Keratinocyte (primary cell): ENCODE measurements around the gene PCMTD2.

ENCODE experiments used
- CTCF ChIP-seq, 3 experiments: IDR thresholded peaks in 1 of 3; conservative IDR thresholded peaks in 1 of 3; optimal IDR thresholded peaks in 1 of 3; 2 replicates in 2 of 3; 3 replicates in 1 of 3; pipeline versions ENCODE3 to v1.5.1; 2011; ENCODE audit warnings: low read length in 3 of 3, mild to moderate bottlenecking in 3 of 3, moderate library complexity in 2 of 3, control low read depth in 1 of 3, inconsistent platforms in 1 of 3; ENCODE audit not compliant: insufficient read depth in 2 of 3; ENCODE audit errors: extremely low read depth in 1 of 3
- EZH2 ChIP-seq: IDR thresholded peaks from one replicate; pipeline ENCODE4 v1.6.1; 2012; ENCODE audit warnings: inconsistent platforms, mild to moderate bottlenecking, low read length, moderate library complexity

DNA sequence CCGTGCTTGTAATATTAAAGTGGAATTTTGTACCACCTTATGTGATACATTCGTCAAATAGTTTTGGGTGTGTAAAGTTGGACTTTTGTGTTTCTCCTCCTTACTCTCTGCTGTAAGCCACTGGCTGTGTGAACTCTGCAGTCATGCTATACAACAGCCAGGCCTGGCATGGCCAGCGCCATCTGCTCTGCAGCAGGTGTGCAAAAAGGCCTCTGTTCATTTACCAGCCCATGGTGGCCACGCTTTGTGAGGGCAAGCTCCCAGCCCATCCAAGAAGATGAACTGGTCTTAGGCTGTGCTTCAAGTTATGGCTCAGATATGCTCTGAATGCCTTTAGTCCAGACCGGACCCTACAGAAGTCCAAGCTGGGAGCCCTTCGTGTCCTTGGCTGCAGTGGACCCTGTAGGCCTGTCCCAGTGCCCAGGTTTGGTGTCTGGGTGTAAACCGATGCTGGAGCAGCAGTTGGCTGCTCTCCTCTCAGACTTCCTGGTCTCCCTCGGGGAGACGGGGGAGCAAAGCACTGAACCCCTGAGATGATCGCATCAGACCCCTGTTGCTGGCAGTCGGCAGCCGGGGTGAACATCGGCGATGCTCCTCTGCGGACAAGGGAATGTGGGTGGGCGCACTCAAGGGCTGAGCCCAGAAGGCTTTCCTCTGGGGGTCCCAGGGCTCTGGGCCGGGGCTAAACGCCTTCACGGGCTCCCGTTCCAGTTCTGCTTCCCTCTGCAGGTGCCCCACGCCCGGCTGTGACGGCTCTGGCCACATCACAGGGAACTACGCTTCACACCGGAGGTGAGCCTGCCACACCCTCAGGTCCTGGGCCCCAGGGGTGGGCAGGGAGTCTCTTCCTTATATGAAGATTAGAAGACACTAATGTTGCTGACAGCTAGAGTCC lies 28.6 kb upstream of the PCMTD2 start:
- TF ChIP-seq CTCF (optimal IDR thresholded peaks at IDR 0.05 in 1 of 3, IDR thresholded peaks at IDR 0.05 in 1 of 3, conservative IDR thresholded peaks at IDR 0.05 in 1 of 3; ENCODE audit: extremely low read depth in 1 of 3, insufficient read depth in 2 of 3, low read length in 3 of 3): no peak
- no peak for TF ChIP-seq EZH2
